Osteoblast (primary cell): ENCODE results near the gene HGFAC. TPM values are rescaled to one million over a fixed set of nuclear protein-coding genes. Genes with fewer than 3 reads are reported as not detected.
A peak's percentile ranks its signal among the peaks of the same experiment; 100 is the strongest.

ENCODE experiments used
- DNase-seq: peaks from one replicate; pipeline ENCODE4 v3.0.0; 2011; ENCODE audit warnings: low spot score, mixed read lengths; ENCODE audit not compliant: insufficient read length; ENCODE audit errors: missing footprints
- H2AFZ ChIP-seq: 2 replicates; pipeline ENCODE4 v1.6.0; 2011; ENCODE audit warnings: mild to moderate bottlenecking, low read length
- H3K27ac ChIP-seq: 2 replicates; pipeline ENCODE4 v1.5.1; 2011; ENCODE audit warnings: mild to moderate bottlenecking, low read depth, low read length, moderate library complexity
- H3K27me3 ChIP-seq: 2 replicates; pipeline ENCODE4 v1.6.0; 2012; ENCODE audit warnings: mild to moderate bottlenecking, control low read depth, inconsistent platforms, low read length, moderate library complexity; ENCODE audit not compliant: insufficient read depth
- H3K36me3 ChIP-seq: 2 replicates; pipeline ENCODE4 v1.5.1; 2011; ENCODE audit warnings: mild to moderate bottlenecking, low read length, control low read depth, moderate library complexity; ENCODE audit not compliant: insufficient read depth
- H3K4me1 ChIP-seq: 2 replicates; pipeline ENCODE4 v1.5.1; 2011; ENCODE audit warnings: mild to moderate bottlenecking, low read length, control low read depth, moderate library complexity; ENCODE audit not compliant: insufficient read depth
- H3K4me2 ChIP-seq: 2 replicates; pipeline ENCODE4 v1.6.0; 2011; ENCODE audit warnings: mild to moderate bottlenecking, low read length; ENCODE audit not compliant: insufficient read depth
- H3K4me3 ChIP-seq: fragments of 200-600 bp; sonication (generic); 3 replicates; pipeline ENCODE4 v1.5.1; 2012; ENCODE audit warnings: mild to moderate bottlenecking, low read length, inconsistent platforms; ENCODE audit not compliant: insufficient read depth
- H3K79me2 ChIP-seq: 2 replicates; pipeline ENCODE4 v1.6.0; 2012; ENCODE audit warnings: mild to moderate bottlenecking, low read length, control low read depth, inconsistent platforms; ENCODE audit not compliant: insufficient read depth
- H3K9me3 ChIP-seq: 2 replicates; pipeline ENCODE4 v1.5.1; 2011; ENCODE audit warnings: low read depth, low read length, control low read depth
- H4K20me1 ChIP-seq: 2 replicates; pipeline ENCODE4 v1.6.0; 2012; ENCODE audit warnings: mild to moderate bottlenecking, low read length, control low read depth; ENCODE audit not compliant: insufficient read depth
- CTCF ChIP-seq: IDR thresholded peaks from 2 replicates; pipeline ENCODE4 v1.5.1; 2011; ENCODE audit warnings: mild to moderate bottlenecking, low read depth, low read length, moderate library complexity; ENCODE audit errors: extremely low read depth
- total RNA-seq: library from RNA; depleted of rRNA; stranded (reverse); fragments of >200 nt; gene quantifications from 2 replicates; pipeline ENCODE4 v1.2.3, GENCODE V29; 2012

The HGFAC gene
- total RNA-seq, 1 donor, result not detected

- Histone ChIP-seq H3K4me3 (no peak overlapping the region), H2AFZ (no peak overlapping the region), H3K9me3 (no peaks in the 10 kb centered on the region), H3K4me2 (no peak overlapping the region), H3K79me2 (no peaks in the 10 kb centered on the region), H4K20me1 (no peaks in the 10 kb centered on the region), H3K27ac (no peak overlapping the region), H3K4me1 (no peaks in the 10 kb centered on the region), H3K36me3 (no peaks in the 10 kb centered on the region), H3K27me3 (peaks cover 38% of the 10 kb centered on the region)
- DNase-seq, result peak; percentile 72
- TF ChIP-seq CTCF, result no peak
Measured at GRCh38 chr4:3464349-3464905, 22.7 kb downstream of the HGFAC start.

- H3K36me3 ChIP-seq, result no peaks in the 10 kb centered on the region
- H2AFZ ChIP-seq, result no peak overlapping the region
- peaks cover 37% of the 10 kb centered on the region for H3K27me3 ChIP-seq
- no peaks in the 10 kb centered on the region for H3K9me3 ChIP-seq
- no peak overlapping the region for H3K4me2 ChIP-seq
- no peaks in the 10 kb centered on the region for H3K79me2 ChIP-seq
- no peaks in the 10 kb centered on the region for H4K20me1 ChIP-seq
- peak; percentile 78 for DNase-seq
- no peak overlapping the region for H3K4me3 ChIP-seq
- no peak for TF ChIP-seq CTCF
- H3K27ac ChIP-seq, result no peak overlapping the region
- no peaks in the 10 kb centered on the region for H3K4me1 ChIP-seq
Measured at GRCh38 chr4:3464911-3465697, 23.3 kb downstream of the HGFAC start.

- H3K27ac ChIP-seq, result no peak overlapping the region
- peaks cover under 1% of the 10 kb centered on the region for H4K20me1 ChIP-seq
- H3K4me2 ChIP-seq, result no peak overlapping the region
- no peaks in the 10 kb centered on the region for H3K4me1 ChIP-seq
- H3K79me2 ChIP-seq, result no peaks in the 10 kb centered on the region
- peaks cover 28% of the 10 kb centered on the region for H3K27me3 ChIP-seq
- no peak overlapping the region for H3K4me3 ChIP-seq
- H3K36me3 ChIP-seq, result no peaks in the 10 kb centered on the region
- no peak for TF ChIP-seq CTCF
- peak; percentile 91 for DNase-seq
- H2AFZ ChIP-seq, result no peak overlapping the region
- no peaks in the 10 kb centered on the region for H3K9me3 ChIP-seq
Measured at GRCh38 chr4:3465698-3466671, 24.2 kb downstream of the HGFAC start.
